ENCODE data around the gene ZIC3.

ZIC3 gene

GRCh38 chrX:137563681-137564651 lies 2.0 kb upstream of the ZIC3 start:
- no peaks in the 10 kb centered on the region for H3K36me3 ChIP-seq (ENCODE audit: control insufficient read depth, low read depth, low read length)
- H3K27ac ChIP-seq (ENCODE audit: low read length): peak overlapping the region; percentile 64
- peak overlapping the region; percentile 86 for H3K4me3 ChIP-seq (ENCODE audit: low read length)
- H3K27me3 ChIP-seq (ENCODE audit: control insufficient read depth, insufficient read depth, low read length): peaks cover 9% of the 10 kb centered on the region
- peak overlapping the region; percentile 80 for H3K9ac ChIP-seq (ENCODE audit: low read length)
- peaks cover 5% of the 10 kb centered on the region for H3K4me1 ChIP-seq (ENCODE audit: control insufficient read depth, low read depth, low read length)
- H3K9me3 ChIP-seq (ENCODE audit: control insufficient read depth, low read depth, low read length): no peaks in the 10 kb centered on the region

DNA sequence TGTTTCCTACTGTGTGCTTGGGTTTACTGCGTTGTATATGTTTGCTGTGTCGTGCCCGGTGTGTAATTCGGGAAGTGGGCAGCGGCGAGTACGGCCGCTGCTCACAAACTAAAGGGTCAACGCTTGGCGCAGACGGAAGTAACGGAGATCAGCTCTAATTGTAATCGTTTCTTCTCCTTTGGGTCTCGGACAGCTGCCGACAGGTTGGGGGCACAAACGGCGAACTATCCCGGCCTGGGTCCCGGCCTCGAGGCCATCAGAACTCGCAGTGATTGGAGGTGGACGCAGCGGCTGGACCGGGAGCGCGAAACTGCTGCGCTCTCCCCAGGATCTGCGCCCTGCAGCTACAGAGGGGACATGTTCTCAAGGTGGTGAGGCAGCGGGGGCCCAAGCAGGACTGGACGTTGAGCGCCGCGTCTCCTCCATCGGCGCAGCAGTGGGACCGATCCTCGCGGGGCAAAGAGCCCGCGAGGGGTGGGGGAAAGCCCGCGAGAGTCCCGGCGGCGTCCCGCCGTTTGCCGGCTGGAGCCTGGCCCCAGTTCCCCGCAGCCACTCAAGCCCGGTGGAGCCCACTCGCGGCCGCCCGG lies 516 bp upstream of the ZIC3 start:
- H3K9ac ChIP-seq (ENCODE audit: low read length): peak overlapping the region; percentile 71
- no peaks in the 10 kb centered on the region for H3K9me3 ChIP-seq (ENCODE audit: control insufficient read depth, low read depth, low read length)
- H3K36me3 ChIP-seq (ENCODE audit: control insufficient read depth, low read depth, low read length): peaks cover 8% of the 10 kb centered on the region
- H3K27ac ChIP-seq (ENCODE audit: low read length): no peak overlapping the region
- H3K27me3 ChIP-seq (ENCODE audit: control insufficient read depth, insufficient read depth, low read length): peaks cover 9% of the 10 kb centered on the region
- no peaks in the 10 kb centered on the region for H3K4me1 ChIP-seq (ENCODE audit: control insufficient read depth, low read depth, low read length)
- peak overlapping the region; percentile 86 for H3K4me3 ChIP-seq (ENCODE audit: low read length)

- no peaks in the 10 kb centered on the region for H3K4me1 ChIP-seq (ENCODE audit: control insufficient read depth, low read depth, low read length)
- peak overlapping the region; percentile 86 for H3K4me3 ChIP-seq (ENCODE audit: low read length)
- H3K9ac ChIP-seq (ENCODE audit: low read length): peak overlapping the region; percentile 78
- no peaks in the 10 kb centered on the region for H3K9me3 ChIP-seq (ENCODE audit: control insufficient read depth, low read depth, low read length)
- peaks cover 24% of the 10 kb centered on the region for H3K36me3 ChIP-seq (ENCODE audit: control insufficient read depth, low read depth, low read length)
- H3K27me3 ChIP-seq (ENCODE audit: control insufficient read depth, insufficient read depth, low read length): peaks cover 9% of the 10 kb centered on the region
- H3K27ac ChIP-seq (ENCODE audit: low read length): no peak overlapping the region
These were observed 1.1 kb downstream of the ZIC3 start for GRCh38 chrX:137566746-137567679.

DNA sequence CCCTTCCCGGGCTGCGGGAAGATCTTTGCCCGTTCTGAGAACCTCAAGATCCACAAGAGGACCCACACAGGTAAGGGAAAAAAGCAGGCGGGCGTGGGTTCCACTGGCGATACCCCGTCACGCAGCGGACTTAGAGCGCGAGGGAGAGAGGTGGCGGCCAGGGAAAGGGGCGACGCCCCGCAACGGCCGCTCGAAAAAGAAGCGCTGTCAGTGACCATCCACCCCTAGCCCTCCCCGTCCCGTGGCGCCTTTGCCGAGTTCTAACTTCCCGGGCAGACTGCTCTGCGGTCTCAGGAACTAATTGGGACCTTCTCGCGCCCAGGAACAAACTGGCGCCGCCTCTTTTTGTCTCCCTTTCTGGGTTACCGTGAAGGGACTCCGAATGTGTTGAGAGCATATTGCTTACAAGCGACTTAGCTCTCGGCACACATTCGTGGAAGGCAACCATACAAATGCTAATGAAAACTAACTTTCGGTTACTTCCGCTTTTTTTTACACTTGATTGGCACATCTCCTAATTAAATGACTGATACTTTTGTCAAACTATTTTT lies 1.8 kb downstream of the ZIC3 start:
- Histone ChIP-seq H3K27me3 (ENCODE audit: control insufficient read depth, insufficient read depth, low read length) (peaks cover 5% of the 10 kb centered on the region), H3K27ac (ENCODE audit: low read length) (no peak overlapping the region), H3K36me3 (ENCODE audit: control insufficient read depth, low read depth, low read length) (peaks cover 32% of the 10 kb centered on the region), H3K9me3 (ENCODE audit: control insufficient read depth, low read depth, low read length) (no peaks in the 10 kb centered on the region), H3K9ac (ENCODE audit: low read length) (peak overlapping the region; percentile 78), H3K4me3 (ENCODE audit: low read length) (peak overlapping the region; percentile 86), H3K4me1 (ENCODE audit: control insufficient read depth, low read depth, low read length) (no peaks in the 10 kb centered on the region)

- Histone ChIP-seq H3K9ac (ENCODE audit: low read length) (peak overlapping the region; percentile 78), H3K27ac (ENCODE audit: low read length) (no peak overlapping the region), H3K9me3 (ENCODE audit: control insufficient read depth, low read depth, low read length) (no peaks in the 10 kb centered on the region), H3K27me3 (ENCODE audit: control insufficient read depth, insufficient read depth, low read length) (peaks cover 5% of the 10 kb centered on the region), H3K4me3 (ENCODE audit: low read length) (peak overlapping the region; percentile 86), H3K4me1 (ENCODE audit: control insufficient read depth, low read depth, low read length) (peaks cover 3% of the 10 kb centered on the region), H3K36me3 (ENCODE audit: control insufficient read depth, low read depth, low read length) (peaks cover 36% of the 10 kb centered on the region)
These were observed 3.0 kb downstream of the ZIC3 start for GRCh38 chrX:137568741-137569469.

DNA sequence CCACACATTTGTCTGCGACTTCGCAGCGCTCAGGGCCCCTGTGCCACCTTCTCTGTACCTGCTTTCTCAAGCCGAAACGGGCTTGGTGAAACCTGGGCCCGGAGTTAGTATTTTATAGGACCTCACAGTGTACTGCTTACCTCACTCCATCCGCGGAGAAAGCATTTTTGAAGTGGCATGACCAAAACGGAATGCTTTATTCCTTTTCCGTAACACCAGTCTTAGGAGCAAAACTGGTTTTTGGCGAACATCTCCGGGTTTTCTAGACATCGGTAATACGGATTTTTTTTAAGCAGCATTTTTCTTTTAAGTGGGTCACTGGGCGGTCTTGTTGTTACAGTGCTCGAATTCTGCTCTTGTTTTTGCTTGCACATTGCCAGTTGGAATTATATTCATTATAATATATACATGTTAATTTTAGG lies 3.6 kb downstream of the ZIC3 start:
- peaks cover 3% of the 10 kb centered on the region for H3K4me1 ChIP-seq (ENCODE audit: control insufficient read depth, low read depth, low read length)
- peak overlapping the region; percentile 86 for H3K4me3 ChIP-seq (ENCODE audit: low read length)
- no peaks in the 10 kb centered on the region for H3K9me3 ChIP-seq (ENCODE audit: control insufficient read depth, low read depth, low read length)
- H3K36me3 ChIP-seq (ENCODE audit: control insufficient read depth, low read depth, low read length): peaks cover 36% of the 10 kb centered on the region
- H3K9ac ChIP-seq (ENCODE audit: low read length): peak overlapping the region; percentile 54
- peaks cover 5% of the 10 kb centered on the region for H3K27me3 ChIP-seq (ENCODE audit: control insufficient read depth, insufficient read depth, low read length)
- H3K27ac ChIP-seq (ENCODE audit: low read length): no peak overlapping the region

DNA sequence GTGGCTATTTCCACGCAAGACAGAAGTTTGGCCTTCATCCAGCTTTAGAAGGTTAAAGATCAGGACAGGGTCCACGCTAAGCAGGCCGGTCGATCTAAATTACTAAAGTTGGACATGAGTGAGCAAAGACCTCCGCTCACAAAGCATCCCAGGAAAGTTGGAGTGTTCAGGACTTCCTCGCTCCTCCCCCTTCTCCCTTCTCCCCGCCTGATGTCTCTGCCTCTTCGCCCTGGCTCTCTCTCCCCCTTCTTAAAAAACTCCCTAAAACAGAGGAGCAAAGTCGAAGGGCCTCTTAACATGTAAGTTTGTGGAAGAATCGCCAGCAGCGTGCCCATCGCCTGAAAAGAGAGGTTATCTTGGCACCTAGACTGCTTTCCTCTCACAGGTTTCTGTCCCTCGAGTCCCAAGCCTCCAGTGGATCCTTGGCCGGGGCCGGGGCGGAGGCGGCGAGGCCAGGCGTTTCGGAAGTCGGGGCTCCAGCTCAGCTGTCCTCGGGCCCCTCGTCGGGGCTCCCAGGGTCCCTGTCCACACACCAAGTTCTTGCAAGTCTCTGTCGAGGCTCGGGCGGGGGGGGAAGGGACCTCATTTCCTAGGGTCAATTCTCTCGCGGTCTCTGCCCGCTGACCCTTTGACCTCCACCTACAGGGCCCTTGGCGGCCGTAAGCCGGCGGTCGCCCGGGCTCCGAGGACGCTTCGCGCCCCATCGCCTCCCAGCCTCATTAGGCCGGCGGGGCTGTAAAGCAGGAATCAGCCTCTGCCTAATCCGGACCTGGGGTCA lies 7.6 kb downstream of the ZIC3 start:
- H3K9ac ChIP-seq (ENCODE audit: low read length): peak overlapping the region; percentile 61
- peak overlapping the region; percentile 53 for H3K27ac ChIP-seq (ENCODE audit: low read length)
- H3K9me3 ChIP-seq (ENCODE audit: control insufficient read depth, low read depth, low read length): peaks cover 9% of the 10 kb centered on the region
- H3K27me3 ChIP-seq (ENCODE audit: control insufficient read depth, insufficient read depth, low read length): no peaks in the 10 kb centered on the region
- H3K4me1 ChIP-seq (ENCODE audit: control insufficient read depth, low read depth, low read length): peaks cover 21% of the 10 kb centered on the region
- peak overlapping the region; percentile 86 for H3K4me3 ChIP-seq (ENCODE audit: low read length)
- peaks cover 36% of the 10 kb centered on the region for H3K36me3 ChIP-seq (ENCODE audit: control insufficient read depth, low read depth, low read length)

- peak overlapping the region; percentile 53 for H3K27ac ChIP-seq (ENCODE audit: low read length)
- peaks cover 36% of the 10 kb centered on the region for H3K36me3 ChIP-seq (ENCODE audit: control insufficient read depth, low read depth, low read length)
- peaks cover 9% of the 10 kb centered on the region for H3K9me3 ChIP-seq (ENCODE audit: control insufficient read depth, low read depth, low read length)
- no peaks in the 10 kb centered on the region for H3K27me3 ChIP-seq (ENCODE audit: control insufficient read depth, insufficient read depth, low read length)
- H3K4me3 ChIP-seq (ENCODE audit: low read length): peak overlapping the region; percentile 86
- peaks cover 28% of the 10 kb centered on the region for H3K4me1 ChIP-seq (ENCODE audit: control insufficient read depth, low read depth, low read length)
- H3K9ac ChIP-seq (ENCODE audit: low read length): peak overlapping the region; percentile 61
These were observed 8.3 kb downstream of the ZIC3 start for GRCh38 chrX:137574102-137574783.

GRCh38 chrX:137574784-137575293 lies 8.9 kb downstream of the ZIC3 start:
- peaks cover 9% of the 10 kb centered on the region for H3K9me3 ChIP-seq (ENCODE audit: control insufficient read depth, low read depth, low read length)
- no peaks in the 10 kb centered on the region for H3K27me3 ChIP-seq (ENCODE audit: control insufficient read depth, insufficient read depth, low read length)
- H3K4me1 ChIP-seq (ENCODE audit: control insufficient read depth, low read depth, low read length): peaks cover 29% of the 10 kb centered on the region
- peak overlapping the region; percentile 78 for H3K27ac ChIP-seq (ENCODE audit: low read length)
- H3K9ac ChIP-seq (ENCODE audit: low read length): peak overlapping the region; percentile 61
- peaks cover 33% of the 10 kb centered on the region for H3K36me3 ChIP-seq (ENCODE audit: control insufficient read depth, low read depth, low read length)
- peak overlapping the region; percentile 58 for H3K4me3 ChIP-seq (ENCODE audit: low read length)
